Thyroid gland (tissue), 4 donors: ENCODE measurements around the gene ROPN1L. TPM values are rescaled to one million over a fixed set of nuclear protein-coding genes. Genes with fewer than 3 reads are reported as not detected.
A peak's percentile ranks its signal among the peaks of the same experiment; 100 is the strongest.

Experiments
- DNase-seq, 2 donors: peaks; one replicate each; pipeline ENCODE4 v3.0.0-alpha.2; 2019
- H3K27ac ChIP-seq, 3 donors: fragments of 200-600 bp; sonication (generic); 1 replicate in 2 of 3; 2 replicates in 1 of 3; pipeline ENCODE4 v1.5.1; 2016 to 2019; ENCODE audit warnings: mild to moderate bottlenecking in 1 of 3, moderate library complexity in 1 of 3
- H3K27me3 ChIP-seq: fragments of 200-600 bp; sonication (generic); one replicate; pipeline ENCODE4 v1.5.1; 2019
- H3K36me3 ChIP-seq, 2 donors: fragments of 200-600 bp; sonication (generic); one replicate each; pipeline ENCODE4 v1.5.1; 2016 to 2019
- H3K4me1 ChIP-seq, 2 donors: fragments of 200-600 bp; sonication (generic); one replicate each; pipeline ENCODE4 v1.5.1; 2017 to 2019
- H3K4me3 ChIP-seq, 3 donors: fragments of 200-600 bp; sonication (generic); replicated peaks in 1 of 3; 1 replicate in 2 of 3; 2 replicates in 1 of 3; pipeline ENCODE4 v1.5.1; 2016; ENCODE audit warnings: mild to moderate bottlenecking in 1 of 3
- H3K9me3 ChIP-seq: fragments of 200-600 bp; sonication (generic); one replicate; pipeline ENCODE4 v1.5.1; 2017
- POLR2A ChIP-seq, 2 donors: fragments of 450-650 bp; IDR thresholded peaks; one replicate each; pipeline ENCODE4 v1.6.1; 2017; ENCODE audit warnings: antibody characterized with exemption in 2 of 2, mild to moderate bottlenecking in 2 of 2, moderate library complexity in 1 of 2
- WGBS, 2 donors: methylation state at CpG; one replicate each; pipeline ENCODE4 v1.1.5; 2017; 5-methylcytosine and 5-hydroxymethylcytosine counted together
- intact Hi-C: fragments of 100-400 bp; cut with DNase I; formaldehyde crosslinking; loops from one replicate; pipeline ENCODE4 v1.15.1; 2023
- total RNA-seq, 4 donors: library from RNA; depleted of rRNA; stranded (reverse); fragments of >200 nt; gene quantifications; one replicate each; pipeline ENCODE4 v1.2.3, GENCODE V29; 2016
- TF ChIP-seq, protein P1 (sequence below), 6 experiments: fragments of 200-600 bp in 3 of 6; fragments of 450-650 bp in 3 of 6; sonication (generic) in 3 of 6; IDR thresholded peaks; one replicate each; pipeline ENCODE4 v1.5.1; 2016 to 2019; ENCODE audit warnings: antibody characterized with exemption in 6 of 6, mild to moderate bottlenecking in 2 of 6, inconsistent platforms in 1 of 6, moderate library complexity in 1 of 6

ROPN1L gene
- total RNA-seq, 4 donors from 2014 or later: 2.0 to 3.0 (median 2.1) TPM; not detected in 1

DNA sequence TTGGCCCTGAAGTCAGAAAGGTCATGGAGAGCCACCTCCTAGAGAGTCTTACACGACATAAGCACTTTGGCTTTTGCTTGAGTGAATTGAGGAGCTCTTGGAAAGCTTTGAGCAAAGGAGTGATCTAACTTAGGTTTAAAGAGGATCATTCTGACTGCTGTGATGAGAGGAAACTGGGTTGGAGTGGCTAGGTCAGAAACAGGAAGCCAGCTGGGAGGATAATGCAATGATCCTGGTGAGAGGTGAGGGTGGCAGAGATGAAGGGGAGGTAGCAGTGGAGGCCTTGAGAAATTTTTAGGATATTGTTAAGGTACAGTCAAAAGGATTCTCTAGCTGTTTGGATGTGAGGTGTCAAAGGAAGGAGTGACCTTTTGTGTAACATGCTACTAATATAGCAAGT lies 32.2 kb upstream of the ROPN1L start:
- intact Hi-C loops: no loop called here
- 15 to 18% methylated on average over 1 of the region's 1 CpG for WGBS, 2 donors
- Histone ChIP-seq H3K4me1 (peaks cover 0 to 8% of the 10 kb centered on the region in 2 donors), H3K9me3 (no peaks in the 10 kb centered on the region), H3K27ac (no peak overlapping the region), H3K36me3 (peaks cover 53 to 75% of the 10 kb centered on the region in 2 donors), H3K27me3 (no peaks in the 10 kb centered on the region), H3K4me3 (no peak overlapping the region)
- TF ChIP-seq POLR2A (IDR thresholded peaks at IDR 0.05): no peak
- TF ChIP-seq, protein P1, sequence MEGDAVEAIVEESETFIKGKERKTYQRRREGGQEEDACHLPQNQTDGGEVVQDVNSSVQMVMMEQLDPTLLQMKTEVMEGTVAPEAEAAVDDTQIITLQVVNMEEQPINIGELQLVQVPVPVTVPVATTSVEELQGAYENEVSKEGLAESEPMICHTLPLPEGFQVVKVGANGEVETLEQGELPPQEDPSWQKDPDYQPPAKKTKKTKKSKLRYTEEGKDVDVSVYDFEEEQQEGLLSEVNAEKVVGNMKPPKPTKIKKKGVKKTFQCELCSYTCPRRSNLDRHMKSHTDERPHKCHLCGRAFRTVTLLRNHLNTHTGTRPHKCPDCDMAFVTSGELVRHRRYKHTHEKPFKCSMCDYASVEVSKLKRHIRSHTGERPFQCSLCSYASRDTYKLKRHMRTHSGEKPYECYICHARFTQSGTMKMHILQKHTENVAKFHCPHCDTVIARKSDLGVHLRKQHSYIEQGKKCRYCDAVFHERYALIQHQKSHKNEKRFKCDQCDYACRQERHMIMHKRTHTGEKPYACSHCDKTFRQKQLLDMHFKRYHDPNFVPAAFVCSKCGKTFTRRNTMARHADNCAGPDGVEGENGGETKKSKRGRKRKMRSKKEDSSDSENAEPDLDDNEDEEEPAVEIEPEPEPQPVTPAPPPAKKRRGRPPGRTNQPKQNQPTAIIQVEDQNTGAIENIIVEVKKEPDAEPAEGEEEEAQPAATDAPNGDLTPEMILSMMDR (IDR thresholded peaks at IDR 0.05): no peak
- DNase-seq: peak; percentile 10 to 28

DNA sequence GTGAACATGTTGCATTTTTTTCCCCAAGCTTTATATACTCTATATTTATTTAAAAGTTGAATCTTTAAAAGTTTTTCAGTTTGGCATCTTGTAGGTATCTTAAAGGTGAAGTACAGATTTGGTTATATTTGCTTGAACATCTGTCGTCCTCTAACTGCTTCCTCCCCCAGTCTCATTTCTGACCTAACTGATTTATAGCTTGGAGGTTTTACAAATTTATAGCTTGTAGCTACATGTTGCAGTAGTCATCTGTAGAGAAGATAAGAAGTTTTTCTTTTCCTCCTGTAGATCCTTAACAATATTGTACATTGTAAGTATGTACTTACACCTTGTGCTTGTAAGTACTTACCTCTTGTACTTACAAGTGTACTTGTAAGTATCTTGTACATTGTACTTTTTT lies 31.0 kb upstream of the ROPN1L start:
- Histone ChIP-seq H3K9me3 (no peaks in the 10 kb centered on the region), H3K4me3 (no peak overlapping the region), H3K27ac (no peak overlapping the region), H3K36me3 (peaks cover 62 to 67% of the 10 kb centered on the region in 2 donors), H3K4me1 (peaks cover 0 to 8% of the 10 kb centered on the region in 2 donors), H3K27me3 (no peaks in the 10 kb centered on the region)
- no peak for DNase-seq
- TF ChIP-seq POLR2A (IDR thresholded peaks at IDR 0.05): no peak
- TF ChIP-seq, protein P1 (IDR thresholded peaks at IDR 0.05): no peak
- intact Hi-C loops: no loop called here
- WGBS, 2 donors: 95 to 96% methylated on average over 1 of the region's 1 CpG

DNA sequence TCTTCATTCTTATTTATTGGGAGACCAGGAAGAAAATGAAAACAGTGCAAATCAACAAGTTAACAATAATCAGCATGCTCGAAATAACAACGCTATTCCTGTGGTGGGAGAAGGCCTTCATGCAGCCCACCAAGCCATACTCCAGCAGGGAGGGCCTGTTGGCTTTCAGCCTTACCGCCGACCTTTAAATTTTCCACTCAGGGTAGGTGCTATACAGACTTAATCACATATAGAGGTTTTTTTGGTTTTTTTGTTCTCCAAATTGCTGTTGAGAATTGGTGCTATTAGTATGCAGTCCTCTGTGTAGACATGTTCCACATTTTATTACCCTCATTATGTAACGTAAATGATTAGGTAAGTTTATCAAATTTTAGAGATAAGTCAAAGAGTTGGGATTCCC lies 30.3 kb upstream of the ROPN1L start:
- H3K27me3 ChIP-seq: no peaks in the 10 kb centered on the region
- TF ChIP-seq, protein P1 (IDR thresholded peaks at IDR 0.05): no peak
- no peak for TF ChIP-seq POLR2A (IDR thresholded peaks at IDR 0.05)
- peaks cover 61 to 67% of the 10 kb centered on the region in 2 donors for H3K36me3 ChIP-seq
- no peaks in the 10 kb centered on the region for H3K9me3 ChIP-seq
- 95 to 98% methylated on average over 5 of the region's 5 CpGs for WGBS, 2 donors
- intact Hi-C loops: no loop called here
- H3K4me1 ChIP-seq: peaks cover 0 to 8% of the 10 kb centered on the region in 2 donors
- no peak overlapping the region for H3K4me3 ChIP-seq
- no peak for DNase-seq
- H3K27ac ChIP-seq: no peak overlapping the region

GRCh38 chr5:10416868-10417267 lies 24.8 kb upstream of the ROPN1L start:
- no peak for DNase-seq
- TF ChIP-seq, protein P1 (IDR thresholded peaks at IDR 0.05): no peak
- TF ChIP-seq POLR2A (IDR thresholded peaks at IDR 0.05): no peak
- Histone ChIP-seq H3K4me3 (no peak overlapping the region), H3K4me1 (no peaks in the 10 kb centered on the region), H3K9me3 (no peaks in the 10 kb centered on the region), H3K27ac (no peak overlapping the region), H3K27me3 (no peaks in the 10 kb centered on the region), H3K36me3 (peaks cover 71 to 75% of the 10 kb centered on the region in 2 donors)
- 91 to 95% methylated on average over 3 of the region's 3 CpGs for WGBS, 2 donors
- intact Hi-C loops: no loop called here

DNA sequence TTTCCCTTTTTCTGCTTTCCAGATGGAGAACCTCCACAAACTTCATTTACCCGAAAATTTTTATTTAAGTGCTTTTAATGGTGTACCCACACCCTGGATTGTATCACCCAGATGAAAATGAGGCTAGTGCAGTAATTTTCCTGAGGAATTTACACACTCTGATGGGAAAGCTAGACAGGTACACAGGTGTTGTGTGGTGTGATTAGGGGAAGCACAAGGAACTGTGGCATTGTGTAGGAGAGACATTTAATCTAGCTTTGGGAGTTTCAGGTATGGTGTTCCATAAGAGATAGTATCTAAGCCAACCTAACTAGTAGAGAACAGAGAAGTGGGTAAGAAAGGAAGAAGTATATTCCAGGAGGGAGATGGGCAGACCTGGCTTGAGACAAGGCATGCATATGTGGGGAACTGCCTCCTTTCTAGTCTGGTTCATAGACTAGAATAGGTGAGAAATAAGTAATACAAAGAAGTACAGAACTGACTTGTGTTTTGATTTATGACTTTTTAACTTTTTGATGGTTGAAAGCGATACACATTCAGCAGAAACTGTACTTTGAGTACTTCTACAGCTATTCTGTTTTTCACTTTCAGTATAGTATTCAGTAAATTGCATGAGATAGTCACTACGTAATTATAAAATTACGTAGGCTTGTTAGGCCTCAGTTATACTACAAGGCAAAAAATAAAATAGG lies 22.9 kb upstream of the ROPN1L start:
- H3K4me1 ChIP-seq: no peaks in the 10 kb centered on the region
- TF ChIP-seq, protein P1 (IDR thresholded peaks at IDR 0.05): no peak
- TF ChIP-seq POLR2A (IDR thresholded peaks at IDR 0.05): no peak
- intact Hi-C loops: no loop called here
- WGBS, 2 donors: 96% methylated on average over 4 of the region's 4 CpGs
- DNase-seq: no peak
- H3K36me3 ChIP-seq: peaks cover 59 to 61% of the 10 kb centered on the region in 2 donors
- no peaks in the 10 kb centered on the region for H3K27me3 ChIP-seq
- H3K4me3 ChIP-seq: no peak overlapping the region
- H3K27ac ChIP-seq: no peak overlapping the region
- no peaks in the 10 kb centered on the region for H3K9me3 ChIP-seq
